Astrocyte (in vitro differentiated cells and primary cell): ENCODE data around the gene CTAGE6. TPM values are rescaled to one million over a fixed set of nuclear protein-coding genes. Genes with fewer than 3 reads are reported as not detected.
"Not testable (repeated sequence)": the region's sequence is repeated elsewhere in the genome, so short reads cannot be mapped to it uniquely, and the experiment has no call there.

ENCODE experiments used
- DNase-seq: peaks from one replicate; pipeline ENCODE4 v3.0.0-alpha.2; 2010; ENCODE audit warnings: low read depth
- FAIRE-seq: peaks from 2 replicates; lab custom pipeline; 2011; peaks lifted over from hg19 to GRCh38; lab: Jason Lieb, UNC
- H2AFZ ChIP-seq: 2 replicates; pipeline ENCODE4 v1.6.0; 2012; ENCODE audit warnings: low read depth, low read length, inconsistent platforms
- H3K27ac ChIP-seq: 2 replicates; pipeline ENCODE4 v1.5.1; 2011; ENCODE audit warnings: low read depth, low read length, inconsistent platforms
- H3K27me3 ChIP-seq: 2 replicates; pipeline ENCODE4 v1.6.0; 2011; ENCODE audit warnings: low read length, inconsistent platforms; ENCODE audit not compliant: insufficient read depth
- H3K36me3 ChIP-seq: 2 replicates; pipeline ENCODE4 v1.5.1; 2011; ENCODE audit warnings: low read length, inconsistent platforms; ENCODE audit not compliant: insufficient read depth
- H3K4me1 ChIP-seq: 2 replicates; pipeline ENCODE4 v1.5.1; 2011; ENCODE audit warnings: low read length, inconsistent platforms; ENCODE audit not compliant: insufficient read depth
- H3K4me2 ChIP-seq: 2 replicates; pipeline ENCODE4 v1.6.0; 2012; ENCODE audit warnings: low read length, inconsistent platforms
- H3K4me3 ChIP-seq: 2 replicates; pipeline ENCODE4 v1.5.1; 2011; ENCODE audit warnings: low read depth, mild to moderate bottlenecking, low read length, inconsistent platforms; ENCODE audit not compliant: insufficient read depth
- H3K79me2 ChIP-seq: 2 replicates; pipeline ENCODE4 v1.6.0; 2012; ENCODE audit warnings: mild to moderate bottlenecking, low read length, inconsistent platforms; ENCODE audit not compliant: insufficient read depth
- H3K9ac ChIP-seq: 2 replicates; pipeline ENCODE4 v1.6.0; 2012; ENCODE audit warnings: mild to moderate bottlenecking, low read length, inconsistent platforms
- H3K9me3 ChIP-seq: 2 replicates; pipeline ENCODE4 v1.5.1; 2012; ENCODE audit warnings: low read depth, mild to moderate bottlenecking, low read length, inconsistent platforms; ENCODE audit not compliant: insufficient read depth
- H4K20me1 ChIP-seq: 2 replicates; pipeline ENCODE4 v1.6.0; 2012; ENCODE audit warnings: low read length, inconsistent platforms; ENCODE audit not compliant: insufficient read depth
- H3K27ac Mint-ChIP-seq: one replicate; pipeline ENCODE4 v1.8.0; 2021; ENCODE audit warnings: mild to moderate bottlenecking, mixed read lengths; ENCODE audit not compliant: unreplicated experiment
- H3K27me3 Mint-ChIP-seq: one replicate; pipeline ENCODE4 v1.8.0; 2021; ENCODE audit warnings: low read depth, mixed read lengths; ENCODE audit not compliant: unreplicated experiment
- H3K36me3 Mint-ChIP-seq: one replicate; pipeline ENCODE4 v1.8.0; 2021; ENCODE audit warnings: low read depth, mixed read lengths; ENCODE audit not compliant: unreplicated experiment
- H3K4me1 Mint-ChIP-seq: one replicate; pipeline ENCODE4 v1.8.0; 2021; ENCODE audit warnings: low read depth, mixed read lengths; ENCODE audit not compliant: unreplicated experiment
- H3K4me3 Mint-ChIP-seq: one replicate; pipeline ENCODE4 v1.8.0; 2021; ENCODE audit warnings: mild to moderate bottlenecking, moderate library complexity, mixed read lengths; ENCODE audit not compliant: unreplicated experiment
- H3K9me3 Mint-ChIP-seq: one replicate; pipeline ENCODE4 v1.8.0; 2021; ENCODE audit warnings: mild to moderate bottlenecking, mixed read lengths; ENCODE audit not compliant: unreplicated experiment
- total RNA-seq: library from RNA; stranded (reverse); gene quantifications from 2 replicates; pipeline ENCODE4 v1.2.1, GENCODE V29; 2021

Gene CTAGE6
- total RNA-seq, 1 donor from 2014 or later = 0.18 TPM

DNA sequence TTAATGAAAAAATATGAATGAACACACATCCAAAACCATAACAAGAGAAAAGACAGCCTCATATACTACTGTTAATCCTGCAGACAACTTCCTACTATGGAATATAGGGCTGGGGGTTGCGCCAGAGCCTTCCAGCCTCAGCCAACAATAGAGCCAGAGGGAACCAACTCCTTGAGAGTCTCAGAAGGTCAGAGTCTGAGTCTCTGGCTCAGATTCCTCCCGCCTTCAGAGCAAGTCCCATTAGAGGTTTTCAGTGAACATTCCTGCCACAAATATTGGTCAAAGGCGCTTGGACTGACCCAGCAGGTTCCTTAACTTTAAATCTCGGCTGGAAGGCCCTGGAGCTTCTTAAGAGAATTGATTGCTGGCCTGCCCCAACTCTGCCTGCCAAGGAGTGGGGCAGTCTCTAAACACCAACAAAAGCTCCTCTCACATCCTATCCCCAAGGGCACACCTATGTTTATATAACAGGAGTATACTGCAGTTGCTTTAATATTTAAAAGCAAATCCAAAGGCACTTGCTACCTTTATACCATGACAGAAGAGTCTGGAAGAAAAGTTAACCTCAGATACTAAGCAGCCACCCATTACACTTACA lies 45.7 kb downstream of the CTAGE6 start:
- H3K9me3 Mint-ChIP-seq, H3K4me3 ChIP-seq, H3K4me3 Mint-ChIP-seq, H3K4me2 ChIP-seq, H3K27ac ChIP-seq, H3K36me3 Mint-ChIP-seq, H3K79me2 ChIP-seq, H3K27ac Mint-ChIP-seq, H4K20me1 ChIP-seq, H3K9me3 ChIP-seq, H3K4me1 Mint-ChIP-seq, DNase-seq, H3K27me3 ChIP-seq, FAIRE-seq, H3K4me1 ChIP-seq, H3K9ac ChIP-seq, H2AFZ ChIP-seq, H3K27me3 Mint-ChIP-seq, H3K36me3 ChIP-seq: not testable (repeated sequence)

DNA sequence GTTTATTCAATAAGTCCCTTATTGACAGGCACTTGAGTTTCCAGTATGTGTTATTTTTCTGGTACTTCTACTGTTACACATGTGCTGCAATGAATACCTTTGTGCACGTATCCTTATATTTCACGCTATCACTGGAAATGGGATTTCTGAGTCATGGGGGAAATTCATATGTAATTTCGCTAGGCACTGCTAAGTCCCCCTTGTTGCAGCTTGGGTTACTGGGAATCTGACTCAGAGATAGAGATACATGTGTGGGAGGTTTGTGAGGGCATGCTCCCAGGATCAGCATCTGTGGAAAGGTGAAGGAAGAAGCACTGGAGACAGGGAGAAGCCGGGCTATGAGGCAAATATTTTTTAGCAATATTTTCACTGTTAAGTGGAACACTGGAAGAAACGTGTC lies 47.6 kb downstream of the CTAGE6 start:
- not testable (repeated sequence) for H3K36me3 ChIP-seq, H3K4me1 ChIP-seq, H3K4me1 Mint-ChIP-seq, FAIRE-seq, H3K4me3 Mint-ChIP-seq, H3K27me3 ChIP-seq, H3K36me3 Mint-ChIP-seq, H3K27ac Mint-ChIP-seq, H4K20me1 ChIP-seq, H3K79me2 ChIP-seq, DNase-seq, H3K27ac ChIP-seq, H3K9me3 ChIP-seq, H2AFZ ChIP-seq, H3K27me3 Mint-ChIP-seq, H3K9me3 Mint-ChIP-seq, H3K9ac ChIP-seq, H3K4me2 ChIP-seq, H3K4me3 ChIP-seq

Other genes starting within 250 kb of the CTAGE6 start
- 0.26 TPM in 1 of 2 replicates, not detected in the other for gene CTAGE15, start 185.9 kb downstream of the CTAGE6 start, total RNA-seq
- 1.9 and 2.0 TPM in 2 replicates for gene TCAF2, start 136.7 kb downstream of the CTAGE6 start, total RNA-seq
- gene TCAF1, start 144.5 kb upstream of the CTAGE6 start, total RNA-seq = 90.8 and 97.4 TPM in 2 replicates
- gene OR2F2, start 177.5 kb upstream of the CTAGE6 start, total RNA-seq = not detected in 2 replicates
- gene OR2F1, start 197.1 kb upstream of the CTAGE6 start, total RNA-seq = not detected in 2 replicates
- not detected in 2 replicates for gene OR6B1, start 242.6 kb upstream of the CTAGE6 start, total RNA-seq